Fibroblast of skin of left quadriceps (primary cell): ENCODE measurements around the gene REN.

Source experiments
- DNase-seq, 2 experiments: peaks; one replicate each; pipeline ENCODE4 v3.0.0-alpha.2; 2013; ENCODE audit warnings: low read depth in 2 of 2

Gene REN

DNA sequence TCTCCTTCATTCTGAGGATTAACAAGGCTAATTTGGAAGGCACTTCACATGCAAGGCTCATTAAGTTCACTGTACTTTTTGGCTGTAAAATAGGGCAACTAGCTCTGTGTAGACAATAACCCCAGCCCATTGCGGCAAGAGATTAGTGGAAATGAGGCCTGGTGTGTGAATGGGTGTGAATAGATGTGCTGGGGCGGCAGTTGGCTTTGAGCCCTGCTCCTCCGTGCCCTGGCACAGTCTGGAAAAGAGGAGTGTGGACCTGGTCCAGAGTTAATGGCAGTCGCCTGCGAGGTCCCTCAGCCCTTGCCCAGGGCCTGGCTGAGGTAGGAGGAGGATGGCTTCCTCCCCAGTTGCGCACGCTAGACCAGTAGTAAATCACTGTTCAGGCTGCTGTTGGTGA lies 25.3 kb upstream of the REN start:
- DNase-seq: no peak

DNA sequence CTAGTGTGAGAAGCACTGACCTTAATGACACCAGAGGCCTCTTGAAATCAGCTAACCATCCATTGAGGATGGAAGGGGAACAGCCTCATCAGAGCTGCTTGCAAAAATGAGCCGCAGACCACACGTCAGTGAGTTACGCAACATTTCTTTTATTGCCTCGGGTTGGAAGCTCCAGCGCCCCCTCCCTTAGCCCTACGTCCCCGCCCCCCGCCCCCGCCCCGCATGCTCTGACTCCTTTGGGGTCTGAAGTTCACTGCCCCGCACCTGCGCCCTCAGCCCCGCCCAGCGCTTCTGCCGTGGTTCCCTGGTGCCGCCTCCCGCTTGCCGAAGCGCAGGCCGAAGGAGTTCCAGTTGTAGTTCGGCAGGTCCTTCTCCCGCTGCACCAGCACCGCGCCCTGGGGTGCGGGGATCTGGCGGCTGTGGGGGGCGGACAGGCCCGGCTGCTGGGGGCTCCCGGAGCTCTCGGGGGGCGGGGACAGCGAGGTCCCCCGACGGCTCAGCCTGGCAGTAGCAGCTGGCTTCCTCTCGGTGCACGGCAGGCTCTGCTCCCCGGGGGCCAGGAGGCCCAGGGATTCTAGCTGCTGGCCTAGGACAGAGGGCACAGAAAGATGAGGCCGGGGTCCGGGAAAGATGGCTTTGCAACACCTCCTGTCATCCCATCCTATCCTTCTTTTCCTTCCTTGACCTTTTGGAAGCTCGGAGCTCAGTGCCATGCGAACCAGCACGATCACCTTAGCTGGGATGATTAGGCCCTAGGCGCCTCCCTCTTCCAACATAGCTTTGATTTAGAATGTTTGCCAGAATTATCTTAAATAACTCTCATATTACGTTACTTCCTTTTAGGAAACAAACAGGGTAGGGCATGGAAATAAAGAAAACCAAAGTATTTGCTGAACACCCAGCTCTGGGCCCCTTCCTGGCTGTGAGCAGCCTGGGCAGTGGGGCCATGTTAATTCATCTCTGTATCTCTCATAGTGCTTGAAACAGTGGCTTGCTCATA lies 24.4 kb upstream of the REN start:
- peak in 1 of 2 experiments; percentile 36 for DNase-seq

DNA sequence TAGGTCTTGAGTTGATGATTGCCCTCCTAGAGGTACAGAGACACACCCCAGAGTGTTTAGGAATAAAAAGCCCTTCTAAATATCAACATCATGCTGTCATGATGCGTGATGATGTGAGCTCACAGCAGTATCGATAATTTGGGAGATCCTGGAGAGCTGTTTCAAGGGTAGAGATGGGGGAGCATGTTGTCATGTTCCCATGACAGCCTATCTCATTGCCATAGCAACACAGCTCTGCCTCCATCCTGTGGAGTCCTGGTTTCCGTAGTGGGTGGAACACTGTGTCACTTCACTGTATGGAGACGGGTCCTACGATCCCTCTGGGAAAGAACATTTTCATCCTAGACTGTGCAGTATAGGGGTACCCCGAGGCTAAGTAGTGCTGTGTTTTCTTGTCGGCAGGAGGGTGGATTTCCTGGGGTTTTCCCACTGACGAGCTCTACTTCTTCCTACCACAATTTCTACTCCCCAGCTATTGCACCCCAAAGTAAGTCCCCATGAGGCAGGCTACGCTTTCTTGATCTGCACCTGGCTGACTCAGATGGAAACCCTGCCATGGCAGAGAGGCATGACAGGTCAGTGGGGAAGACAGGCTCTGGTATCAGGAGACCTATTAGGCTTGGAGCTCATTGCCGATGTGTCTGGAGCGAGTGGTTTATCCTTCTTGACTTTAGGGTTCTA lies 23.0 kb upstream of the REN start:
- DNase-seq: no peak

DNA sequence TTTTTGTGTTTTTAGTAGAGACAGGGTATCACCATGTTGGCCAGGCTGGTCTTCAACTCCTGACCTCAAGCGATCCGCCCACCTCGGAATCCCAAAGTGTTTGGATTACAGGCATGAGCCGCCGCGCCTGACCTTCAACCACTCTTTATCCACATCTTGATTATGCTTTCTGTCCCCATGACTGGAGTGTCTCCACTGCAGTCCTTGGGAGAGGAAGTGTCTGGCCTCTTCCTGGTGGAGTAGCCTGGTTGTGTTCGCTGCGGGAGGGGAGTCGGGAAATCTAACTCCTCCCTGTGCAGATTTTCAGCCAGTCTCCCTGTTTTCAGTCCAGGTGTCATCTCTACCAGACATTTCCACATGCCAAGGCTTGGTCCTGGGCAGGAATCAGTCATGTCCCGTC lies 20.5 kb upstream of the REN start:
- no peak for DNase-seq

DNA sequence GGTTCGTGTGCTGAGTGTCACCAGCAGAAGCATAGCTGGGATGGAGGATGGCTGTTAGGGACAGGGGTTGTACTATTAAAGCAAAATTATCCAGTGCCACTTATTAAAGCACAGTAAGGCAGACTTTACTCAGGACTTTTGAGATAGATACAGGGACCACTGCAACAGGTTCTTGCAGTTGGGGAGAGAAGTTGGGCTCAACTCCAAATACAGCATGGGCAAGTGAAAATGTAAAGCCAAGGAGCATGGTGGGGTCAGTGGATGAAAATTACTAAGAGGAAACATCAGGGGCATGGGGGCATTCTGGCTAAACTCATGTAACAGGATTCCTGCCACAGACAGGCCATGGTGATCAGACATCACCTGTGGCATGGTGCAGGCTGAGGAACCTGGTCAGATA lies 15.0 kb upstream of the REN start:
- no peak for DNase-seq

DNA sequence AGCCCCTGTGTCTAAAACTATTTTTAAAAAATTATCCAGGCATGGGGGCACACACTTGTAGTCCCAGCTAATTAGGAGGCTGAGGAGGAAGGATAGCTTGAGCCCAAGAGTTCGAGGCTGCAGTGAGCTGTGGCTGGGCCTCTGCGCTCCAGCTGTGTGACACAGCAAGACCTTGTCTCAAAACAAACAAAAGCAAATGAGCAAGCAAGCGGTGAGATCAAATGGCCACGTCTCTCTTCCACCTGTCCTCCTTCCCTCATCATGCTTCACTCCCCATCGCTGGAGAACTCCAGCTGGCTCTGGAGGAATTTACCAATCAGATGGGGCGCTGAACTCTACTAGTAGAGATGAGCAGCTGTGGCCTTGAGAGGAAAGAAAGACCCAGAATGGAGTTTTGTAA lies 14.0 kb upstream of the REN start:
- no peak for DNase-seq

DNA sequence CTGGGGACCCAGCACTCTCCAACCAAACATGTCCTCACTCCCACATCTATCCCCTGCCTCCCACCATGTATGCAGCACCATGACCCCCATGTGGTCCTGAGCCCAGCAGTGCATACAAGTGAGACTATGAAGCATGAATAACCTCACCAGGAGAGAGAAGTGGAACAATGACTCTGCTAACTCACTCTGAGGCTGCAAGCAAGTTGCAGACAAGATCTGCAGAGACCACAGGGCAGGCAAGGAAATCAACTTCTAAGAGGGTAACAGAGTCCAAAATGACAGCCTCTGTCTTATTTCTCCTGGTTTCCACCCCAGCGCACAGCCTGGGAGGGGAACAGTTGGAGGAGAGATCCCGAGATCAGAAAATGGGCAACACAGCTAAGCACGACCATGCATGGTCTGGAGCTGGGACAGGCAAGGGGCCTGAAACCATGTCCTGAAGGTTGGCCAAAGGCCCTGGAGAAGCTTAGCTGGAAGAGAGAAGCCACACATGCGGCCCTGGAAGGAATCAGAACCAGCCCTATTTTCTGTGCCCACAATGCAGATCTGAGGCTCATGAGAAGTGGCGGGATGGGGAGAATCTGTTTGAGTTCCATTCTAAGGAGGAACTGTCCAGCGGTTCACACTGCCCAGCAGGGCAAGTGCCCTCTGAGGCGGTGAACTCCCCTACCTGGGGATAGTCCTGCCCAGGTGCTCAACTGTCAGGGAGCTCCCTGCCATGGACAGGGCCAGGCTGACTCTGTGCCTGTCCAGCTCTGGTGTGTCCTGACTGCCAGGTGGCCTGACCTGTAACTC lies 12.5 kb upstream of the REN start:
- DNase-seq: no peak

DNA sequence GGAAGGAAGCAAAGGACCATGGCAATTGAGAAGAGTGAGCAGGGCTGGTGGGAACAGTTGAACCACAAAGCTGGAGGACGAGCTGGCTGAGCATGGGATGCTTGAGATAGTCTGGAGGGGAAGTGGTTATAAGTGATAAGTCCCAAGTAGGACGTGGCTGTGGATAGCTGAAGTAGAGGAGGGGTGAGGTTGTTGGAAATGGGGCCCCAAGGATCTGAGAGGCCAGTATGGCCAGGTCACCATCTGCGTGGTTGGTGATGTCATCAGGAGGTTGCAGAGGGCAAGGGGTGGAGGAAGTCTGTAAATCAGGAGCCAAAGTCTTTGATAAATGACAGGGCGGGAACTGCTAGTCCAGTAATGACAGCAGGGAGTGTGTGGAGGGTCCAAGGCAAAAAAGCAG lies 11.0 kb upstream of the REN start:
- no peak for DNase-seq

DNA sequence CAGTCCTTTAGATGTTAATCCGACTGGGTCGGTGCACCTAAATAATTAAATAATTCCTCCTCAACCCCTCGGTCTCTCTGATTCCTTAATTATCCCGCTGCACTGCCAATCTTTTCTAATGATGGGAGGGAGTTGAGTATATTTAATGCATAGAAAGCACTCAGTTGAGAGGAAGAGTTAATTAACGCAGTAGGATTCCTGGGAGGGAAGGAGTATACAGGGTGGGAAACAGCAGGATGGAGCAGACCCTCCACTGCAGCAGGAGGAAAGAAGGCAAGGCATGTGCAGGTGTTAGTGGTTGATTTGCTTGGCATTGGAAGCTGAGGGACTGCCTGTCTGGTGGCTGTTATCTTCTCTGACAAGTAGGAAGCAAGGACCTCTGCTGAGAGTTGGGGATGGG lies 9.9 kb upstream of the REN start:
- DNase-seq: no peak

DNA sequence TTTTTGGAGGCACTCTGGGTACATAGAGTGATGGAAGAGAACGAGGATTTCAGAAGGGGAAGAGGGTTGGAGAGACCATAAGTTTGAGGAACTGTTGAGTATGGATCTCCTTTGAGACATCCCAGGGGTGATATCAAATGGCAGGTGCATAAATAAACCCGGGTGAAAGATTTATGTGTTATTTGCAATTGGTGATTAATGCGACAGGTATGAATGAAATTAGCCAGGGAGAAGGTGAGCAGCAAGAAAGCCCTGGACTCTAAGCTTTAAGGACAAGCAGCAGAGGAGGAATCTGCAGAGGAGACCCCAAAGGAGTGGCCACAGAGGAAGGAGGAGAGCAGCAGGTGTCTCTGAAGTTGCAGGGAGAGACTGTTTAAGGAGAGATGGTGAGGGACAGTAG lies 8.8 kb upstream of the REN start:
- no peak for DNase-seq

DNA sequence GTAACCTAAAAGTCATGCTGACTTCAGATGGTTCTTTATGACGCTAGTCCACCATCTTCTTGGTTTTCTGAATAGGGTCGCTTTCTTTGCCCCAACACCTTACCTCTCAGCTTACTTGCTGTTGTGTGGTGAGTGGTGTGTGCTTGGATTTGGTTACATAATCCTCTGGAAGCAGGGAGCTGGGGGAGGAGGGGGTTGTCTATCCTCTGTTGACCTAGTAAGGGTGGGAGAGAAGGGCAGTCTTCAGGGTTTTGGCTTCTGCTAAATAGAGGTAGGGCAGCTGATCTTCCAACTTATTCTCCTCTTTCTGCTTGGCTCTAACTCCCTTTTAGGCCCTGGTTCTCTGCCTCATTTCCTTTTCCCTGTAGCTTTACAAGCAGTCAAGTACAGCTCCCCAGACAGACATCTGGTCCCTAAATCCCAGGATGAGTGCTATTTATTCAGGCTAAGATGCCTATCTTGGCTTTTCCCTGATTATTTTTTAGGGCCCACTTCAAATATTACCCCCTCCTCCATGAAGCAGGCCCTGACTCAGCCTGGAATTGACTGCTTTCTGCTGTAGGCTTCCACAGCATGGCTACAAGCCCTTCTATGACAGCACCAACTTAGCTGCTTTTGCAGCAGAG lies 6.4 kb upstream of the REN start:
- DNase-seq: no peak

DNA sequence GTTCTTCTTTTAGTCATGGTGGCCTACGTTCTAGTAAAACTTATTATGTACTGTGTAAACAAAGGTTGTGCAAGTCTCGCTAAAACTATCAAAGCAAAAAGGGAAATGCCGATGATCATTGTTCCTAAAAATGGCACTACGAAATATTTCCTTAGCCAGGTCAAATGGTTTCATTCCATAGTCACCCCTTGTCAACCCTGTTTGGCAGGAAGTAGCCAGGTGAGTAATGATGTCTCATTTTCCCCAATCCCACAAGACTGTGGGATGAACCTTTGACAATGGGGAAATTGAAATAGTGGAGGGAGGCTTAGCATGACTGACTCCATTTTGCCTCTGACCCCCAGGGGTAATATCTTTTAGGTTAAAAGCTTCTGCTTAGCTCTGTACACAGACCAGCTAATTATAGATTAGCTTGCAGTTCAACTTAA lies 5.6 kb upstream of the REN start:
- peak in 1 of 2 experiments; percentile 6 for DNase-seq

DNA sequence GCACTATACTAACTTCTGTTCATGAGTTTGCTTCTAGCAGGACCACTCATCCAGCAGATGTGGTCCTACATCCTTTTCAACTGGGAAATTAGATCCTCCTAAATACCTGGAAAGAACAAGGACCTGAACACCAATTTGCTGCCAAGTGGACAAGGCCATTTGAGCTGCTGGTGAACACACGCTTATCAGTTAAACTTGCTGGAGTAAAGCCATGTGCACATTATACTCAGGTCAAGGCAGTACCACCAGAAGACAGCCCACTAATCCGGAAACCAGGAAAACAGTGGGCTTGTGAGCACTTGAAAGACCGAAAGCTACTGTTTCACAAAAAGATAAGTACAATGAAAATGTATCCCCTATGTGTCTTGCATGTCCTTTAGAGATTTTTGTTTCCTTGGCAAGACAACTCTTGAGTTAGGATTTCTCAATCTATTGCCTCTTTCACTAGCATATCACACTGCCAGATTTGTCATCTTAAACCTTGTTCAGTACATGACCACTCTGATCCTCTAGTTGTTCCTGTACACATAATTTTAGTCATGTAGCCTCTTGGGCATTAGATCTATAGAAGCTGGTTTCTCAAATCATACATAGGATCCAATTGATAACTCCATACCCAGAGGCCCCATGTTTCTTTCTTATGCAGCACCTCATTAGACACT lies 4.5 kb upstream of the REN start:
- DNase-seq: no peak

DNA sequence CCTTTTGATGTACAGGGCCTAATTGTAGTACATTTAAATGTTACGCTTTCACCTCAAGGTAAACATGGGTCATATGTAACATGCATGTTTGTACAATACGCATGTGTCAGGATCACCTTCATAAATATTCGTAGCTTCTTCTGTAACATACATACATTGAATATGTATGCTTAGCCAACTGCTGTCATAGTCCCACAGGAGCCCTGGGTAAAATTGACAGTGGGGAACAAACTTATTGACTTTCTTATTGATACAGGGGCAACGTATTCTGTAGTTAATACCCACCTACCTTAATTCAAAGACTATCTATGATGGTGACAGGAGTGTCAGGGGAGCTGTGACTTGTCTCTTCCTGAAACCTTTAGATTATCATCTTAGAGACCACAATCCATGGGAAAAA lies 3.7 kb upstream of the REN start:
- no peak for DNase-seq

DNA sequence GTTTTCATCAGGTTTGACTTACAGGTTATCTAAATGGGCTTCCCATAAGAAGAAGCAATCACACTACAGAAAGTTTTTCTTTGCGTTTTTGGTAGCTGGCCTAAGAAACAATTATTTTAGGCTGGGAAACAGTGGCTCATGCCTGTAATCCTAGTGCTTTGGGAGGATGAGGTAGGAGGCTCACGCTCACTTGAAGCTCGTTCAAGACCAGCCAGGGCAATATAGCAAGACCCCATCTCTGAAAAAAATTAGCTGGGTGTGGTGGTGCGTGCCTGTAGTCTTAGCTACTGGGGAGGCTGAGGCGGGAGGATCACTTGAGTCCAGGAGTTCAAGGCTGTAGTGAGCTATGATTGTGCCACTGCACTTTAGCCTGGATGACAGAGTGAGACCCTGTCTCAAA lies 1.6 kb upstream of the REN start:
- no peak for DNase-seq

DNA sequence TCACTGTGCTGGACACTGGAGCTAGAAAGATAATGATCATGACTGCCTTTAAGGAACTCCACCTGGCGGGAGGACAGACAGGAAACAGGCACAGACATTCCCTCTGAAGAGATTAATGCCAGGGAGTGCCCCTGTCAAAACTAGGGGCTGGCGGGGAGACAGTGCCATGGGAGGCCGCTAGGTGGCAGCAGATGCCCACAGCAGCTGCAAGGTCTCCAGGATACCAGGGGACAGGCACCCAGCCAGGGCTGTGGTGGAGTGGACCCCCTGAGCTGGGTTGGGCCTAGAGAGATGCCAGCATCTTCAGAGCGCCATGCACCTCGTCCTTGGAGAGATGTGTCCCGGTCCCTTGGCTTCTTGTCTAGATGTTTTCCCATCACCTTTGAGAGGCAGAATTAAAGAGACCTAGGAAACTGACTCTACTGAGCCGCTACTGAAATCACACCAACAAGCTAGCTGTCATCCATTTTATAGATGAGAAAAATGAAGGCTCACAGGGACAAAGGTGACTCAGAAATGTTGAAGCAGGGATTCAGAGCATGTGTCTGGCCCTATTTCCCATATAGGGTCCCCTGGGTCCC lies 3.6 kb downstream of the REN start:
- peak; percentile 29 to 35 for DNase-seq

DNA sequence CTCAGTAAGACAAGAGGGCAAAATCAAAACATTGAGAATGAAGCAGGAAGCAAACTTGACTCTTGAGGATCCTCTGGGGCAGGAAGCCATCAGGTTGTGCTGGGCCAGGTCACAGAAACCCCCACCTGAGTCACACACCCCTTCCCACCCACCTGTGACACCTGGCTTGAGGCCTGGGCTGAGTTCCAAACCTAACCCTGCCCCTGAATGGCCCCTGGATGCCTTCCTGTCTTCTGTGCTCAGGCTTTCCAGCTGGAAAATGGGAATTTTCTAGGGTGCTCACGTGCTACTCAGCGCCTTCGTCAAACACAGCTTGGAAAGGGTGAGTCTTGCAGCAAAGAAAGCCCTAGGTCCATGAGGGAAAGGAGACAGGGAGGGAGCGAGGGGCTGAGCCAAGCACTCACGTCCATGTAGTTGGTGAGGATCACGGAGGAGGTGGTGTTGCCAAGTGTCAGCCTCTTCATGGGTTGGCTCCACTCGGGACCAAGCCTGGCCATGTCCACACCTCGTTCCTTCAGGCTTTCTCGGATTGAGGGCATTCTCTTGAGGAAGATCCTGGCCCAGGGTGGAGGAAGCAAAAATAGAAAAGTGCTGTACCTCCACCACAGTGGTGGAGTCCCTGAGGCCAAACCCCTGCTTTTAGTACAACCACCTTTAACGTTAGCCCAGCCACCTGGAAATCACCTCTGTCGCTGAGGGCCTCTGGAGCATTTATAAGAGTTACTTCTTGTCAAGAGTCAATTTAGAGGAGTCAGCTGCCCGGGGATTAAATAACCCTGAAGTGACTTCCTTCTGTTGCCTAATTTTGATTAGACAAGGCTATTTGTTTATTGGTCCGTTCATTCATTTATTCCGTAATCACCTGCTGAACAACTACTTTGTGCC lies 4.3 kb downstream of the REN start:
- no peak for DNase-seq

DNA sequence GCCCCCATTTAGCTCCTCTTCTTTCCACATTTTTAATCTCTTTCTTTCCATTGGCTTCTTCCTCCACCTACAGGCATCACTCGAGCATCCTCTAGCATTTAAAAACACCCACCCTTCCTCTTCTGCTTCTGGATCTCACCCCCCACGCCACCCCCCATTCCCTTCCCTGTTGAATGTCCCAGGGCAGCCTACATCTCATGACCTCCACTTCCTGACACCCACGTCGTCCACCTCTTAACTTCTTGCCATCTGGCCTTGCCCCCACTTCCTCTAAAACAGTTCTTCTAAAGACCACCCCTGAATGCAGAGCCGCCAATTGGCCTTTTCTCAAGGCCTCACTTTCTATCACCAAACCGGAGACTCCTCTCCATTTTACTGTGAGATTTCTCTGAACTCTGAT lies 8.2 kb downstream of the REN start:
- DNase-seq: no peak

DNA sequence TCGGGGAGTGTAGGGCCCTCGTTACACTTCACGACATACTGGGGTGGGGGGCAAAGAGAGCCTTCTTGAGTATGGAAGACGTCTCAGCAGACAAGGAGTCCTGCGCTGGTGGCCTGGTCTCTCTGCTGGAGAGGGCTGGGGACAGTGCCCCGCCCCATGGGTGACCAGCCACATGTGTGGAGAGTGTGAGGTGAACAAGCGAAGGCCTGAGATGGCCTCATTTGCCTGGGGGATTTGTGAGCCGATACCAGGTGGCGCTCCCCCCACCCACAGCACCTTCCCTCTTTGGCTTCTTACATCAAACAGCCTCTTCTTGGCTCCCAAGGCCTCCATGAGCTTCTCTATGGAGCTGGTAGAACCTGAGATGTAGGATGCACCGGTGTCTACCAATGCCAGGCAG lies 10.3 kb downstream of the REN start:
- no peak for DNase-seq
